ENCODE results near the gene ADAM12. TPM values are rescaled to one million over a fixed set of nuclear protein-coding genes. Genes with fewer than 3 reads are reported as not detected.

The ADAM12 gene
- total and polyA plus RNA-seq, 10 of the 15 experiments (the other 5 are each of a cell fraction or from before 2014, with no cell fraction given) = under 0.01 to 0.62 (median 0.04) TPM; not detected in 5

GRCh38 chr10:125995726-125996304 lies 392.5 kb downstream of the ADAM12 start:
- H3K27me3 ChIP-seq (replicated peaks in 1 of 2; ENCODE audit: control insufficient read depth in 2 of 2, insufficient read depth in 2 of 2, low read length in 1 of 2) = no peaks in the 10 kb centered on the region
- no TSS peak for BruUV-seq (replicated peaks)
- DNase-seq (ENCODE audit: low read depth, low spot score) (no peak), FAIRE-seq (no peak), ATAC-seq (no peak)
- H3K4me3 ChIP-seq = no peak overlapping the region
- H3K9ac ChIP-seq (ENCODE audit: control insufficient read depth, insufficient read depth, low read length) = no peak overlapping the region
- intact Hi-C loops (cut with micrococcal nuclease; ENCODE audit: unreplicated experiment) (no loop called here), in situ Hi-C loops (cut with MboI) (no loop called here)
- H3K4me2 ChIP-seq (ENCODE audit: control insufficient read depth, insufficient read depth) = no peak overlapping the region
- H4K20me1 ChIP-seq (ENCODE audit: control insufficient read depth, insufficient read depth) = no peaks in the 10 kb centered on the region
- ChIA-PET SMC1A (ENCODE audit: uncharacterized antibody, unreplicated experiment) (no interaction called here), RAD21 (ENCODE audit: unreplicated experiment) (no interaction called here), CTCF (no interaction called here), POLR2A (no interaction called here)
- no peak for TF ChIP-seq MAX (IDR thresholded peaks at IDR 0.05; ENCODE audit: low read depth, low read length)
- TF ChIP-seq CEBPZ (IDR thresholded peaks at IDR 0.05; ENCODE audit: low read depth, low read length) = no peak
- TF ChIP-seq HDAC6 (IDR thresholded peaks at IDR 0.05; ENCODE audit: unreplicated experiment) = no peak
- no peak for TF ChIP-seq SMC3 (IDR thresholded peaks at IDR 0.05; ENCODE audit: borderline replicate concordance, low read length)
- no peak for TF ChIP-seq SREBF1 (IDR thresholded peaks at IDR 0.05; ENCODE audit: low read length)
- TF ChIP-seq CUX1 (IDR thresholded peaks at IDR 0.05; ENCODE audit: insufficient replicate concordance, low read depth, low read length) = no peak
- no peak for TF ChIP-seq ZZZ3 (IDR thresholded peaks at IDR 0.05; ENCODE audit: control insufficient read depth, insufficient read length, low read depth)
- TF ChIP-seq ATF2 (IDR thresholded peaks at IDR 0.05; ENCODE audit: low read length) = no peak
- TF ChIP-seq USF1 (IDR thresholded peaks at IDR 0.05; ENCODE audit: borderline replicate concordance, extremely low read length, insufficient read depth, low read depth, low read length) = no peak
- TF ChIP-seq SUZ12 (IDR thresholded peaks at IDR 0.05; ENCODE audit: unreplicated experiment) = no peak
- no peak for TF ChIP-seq RCOR1 (conservative IDR thresholded peaks at IDR 0.05; ENCODE audit: low read depth, low read length)
- no peaks in the 10 kb centered on the region for H3K9me3 ChIP-seq (replicated peaks; ENCODE audit: control insufficient read depth, insufficient read depth, low read length)
- H3K27ac ChIP-seq (ENCODE audit: control insufficient read depth, insufficient read depth) = no peak overlapping the region
- no peaks in the 10 kb centered on the region for H3K36me3 ChIP-seq (ENCODE audit: control insufficient read depth in 2 of 2, insufficient read depth in 2 of 2, low read length in 1 of 2)
- H3K79me2 ChIP-seq (ENCODE audit: control insufficient read depth, insufficient read depth, low read length) = no peaks in the 10 kb centered on the region
- WGBS (ENCODE audit: insufficient coverage, insufficient replicate concordance, low lambda C conversion rate, missing lambda C conversion rate) = 16% methylated on average over 9 of the region's 9 CpGs
- H2AFZ ChIP-seq (ENCODE audit: control insufficient read depth, low read depth, low read length) = no peak overlapping the region
- H3K4me1 ChIP-seq (ENCODE audit: control insufficient read depth, insufficient read depth, low read length) = no peaks in the 10 kb centered on the region

Data from GM12878 (cell line).